Measurements from ENCODE around the gene VCPKMT.

Gene VCPKMT

GRCh38 chr14:50085570-50086320, 30.6 kb downstream of the VCPKMT start:
- TF ChIP-seq, protein P1, sequence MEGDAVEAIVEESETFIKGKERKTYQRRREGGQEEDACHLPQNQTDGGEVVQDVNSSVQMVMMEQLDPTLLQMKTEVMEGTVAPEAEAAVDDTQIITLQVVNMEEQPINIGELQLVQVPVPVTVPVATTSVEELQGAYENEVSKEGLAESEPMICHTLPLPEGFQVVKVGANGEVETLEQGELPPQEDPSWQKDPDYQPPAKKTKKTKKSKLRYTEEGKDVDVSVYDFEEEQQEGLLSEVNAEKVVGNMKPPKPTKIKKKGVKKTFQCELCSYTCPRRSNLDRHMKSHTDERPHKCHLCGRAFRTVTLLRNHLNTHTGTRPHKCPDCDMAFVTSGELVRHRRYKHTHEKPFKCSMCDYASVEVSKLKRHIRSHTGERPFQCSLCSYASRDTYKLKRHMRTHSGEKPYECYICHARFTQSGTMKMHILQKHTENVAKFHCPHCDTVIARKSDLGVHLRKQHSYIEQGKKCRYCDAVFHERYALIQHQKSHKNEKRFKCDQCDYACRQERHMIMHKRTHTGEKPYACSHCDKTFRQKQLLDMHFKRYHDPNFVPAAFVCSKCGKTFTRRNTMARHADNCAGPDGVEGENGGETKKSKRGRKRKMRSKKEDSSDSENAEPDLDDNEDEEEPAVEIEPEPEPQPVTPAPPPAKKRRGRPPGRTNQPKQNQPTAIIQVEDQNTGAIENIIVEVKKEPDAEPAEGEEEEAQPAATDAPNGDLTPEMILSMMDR (IDR thresholded peaks at IDR 0.05), result no peak

DNA sequence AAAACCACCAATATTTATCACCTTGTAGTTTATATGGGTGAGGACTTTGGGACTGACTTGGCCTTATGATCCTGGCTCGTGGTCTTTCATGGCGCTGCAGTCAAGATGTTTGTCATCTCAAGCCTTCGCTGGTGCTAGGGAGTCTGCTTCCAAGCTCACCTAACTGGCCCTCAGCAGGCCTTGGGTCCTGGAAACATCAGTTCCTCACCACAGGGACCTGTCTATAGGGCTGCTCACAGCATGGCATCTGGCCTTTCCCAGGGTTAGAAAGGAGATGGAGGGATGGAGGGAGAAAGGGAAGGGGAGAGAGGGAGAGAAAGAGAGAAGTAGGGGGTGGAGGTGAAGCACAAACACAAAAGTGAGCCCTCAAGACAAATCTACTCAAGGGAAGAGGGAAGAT, 31.7 kb downstream of the VCPKMT start:
- TF ChIP-seq, protein P1 (IDR thresholded peaks at IDR 0.05), result no peak

- TF ChIP-seq, protein P1 (IDR thresholded peaks at IDR 0.05), result no peak
Measured at GRCh38 chr14:50083467-50084337, 32.7 kb downstream of the VCPKMT start.

DNA sequence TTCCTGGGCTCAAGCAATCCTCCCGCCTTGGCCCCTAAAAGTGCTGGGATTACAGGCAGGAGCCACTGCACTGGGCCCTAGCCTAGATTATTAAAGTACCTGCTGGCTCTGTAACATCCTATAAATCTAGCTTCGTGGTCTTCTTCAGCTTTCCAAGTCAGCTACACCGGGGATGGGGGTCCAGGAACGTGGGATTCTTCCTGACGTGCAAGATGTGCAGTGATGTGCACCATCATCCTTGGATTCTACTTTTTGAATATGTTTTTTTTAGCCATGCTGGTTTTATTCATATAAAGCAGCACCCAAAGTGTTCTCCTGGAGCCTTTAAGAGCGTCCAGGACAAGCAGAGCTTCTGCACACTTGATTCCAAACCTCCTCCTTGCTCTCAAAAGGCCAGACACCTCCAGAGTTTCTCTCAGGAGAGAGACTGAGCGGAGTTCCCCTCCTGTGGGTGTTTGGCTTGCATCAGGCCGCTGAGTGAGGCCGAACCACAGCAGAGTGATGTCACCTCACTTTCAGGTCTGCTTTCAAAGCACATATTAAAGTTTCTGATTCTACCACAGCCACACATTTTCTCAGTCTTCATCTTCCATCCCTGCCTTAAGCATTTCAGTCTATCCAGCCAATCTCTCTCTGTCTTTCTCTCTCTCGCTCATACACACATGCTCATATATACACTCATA, 33.4 kb downstream of the VCPKMT start:
- TF ChIP-seq, protein P1 (IDR thresholded peaks at IDR 0.05), result no peak

DNA sequence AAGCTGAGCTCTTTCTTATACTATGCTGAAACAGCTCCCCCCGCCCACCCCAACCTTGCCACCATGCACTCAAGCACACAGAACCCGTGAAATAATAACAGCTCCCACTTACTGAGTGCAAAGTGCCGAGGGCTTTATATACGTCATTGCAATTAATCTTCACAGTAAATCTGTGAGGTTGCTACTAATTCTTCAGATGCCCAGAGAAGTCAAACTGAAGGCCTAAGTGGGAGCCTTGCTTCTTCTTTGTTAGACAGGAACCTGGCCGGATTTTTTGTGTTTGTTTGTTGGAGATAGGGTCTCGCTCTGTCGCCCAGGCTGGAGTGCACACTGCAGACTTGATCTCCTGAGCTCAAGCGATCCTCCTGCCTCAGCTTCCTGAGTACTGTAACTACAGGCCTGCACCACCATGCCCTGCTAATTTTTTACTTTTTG, 34.0 kb downstream of the VCPKMT start:
- TF ChIP-seq, protein P1 (IDR thresholded peaks at IDR 0.05), result no peak

GRCh38 chr14:50072395-50072794, 44.0 kb downstream of the VCPKMT start:
- TF ChIP-seq, protein P1 (IDR thresholded peaks at IDR 0.05), result no peak

GRCh38 chr14:50070840-50071548, 45.4 kb downstream of the VCPKMT start:
- TF ChIP-seq, protein P1 (IDR thresholded peaks at IDR 0.05), result no peak

Measured in LNCAP (cell line).